ENCODE data around the gene CRY1. TPM values are rescaled to one million over a fixed set of nuclear protein-coding genes. Genes with fewer than 3 reads are reported as not detected.

CRY1 gene
- total RNA-seq, 6 experiments from 2014 or later, result 7.5 to 12.5 (median 10.6) TPM

DNA sequence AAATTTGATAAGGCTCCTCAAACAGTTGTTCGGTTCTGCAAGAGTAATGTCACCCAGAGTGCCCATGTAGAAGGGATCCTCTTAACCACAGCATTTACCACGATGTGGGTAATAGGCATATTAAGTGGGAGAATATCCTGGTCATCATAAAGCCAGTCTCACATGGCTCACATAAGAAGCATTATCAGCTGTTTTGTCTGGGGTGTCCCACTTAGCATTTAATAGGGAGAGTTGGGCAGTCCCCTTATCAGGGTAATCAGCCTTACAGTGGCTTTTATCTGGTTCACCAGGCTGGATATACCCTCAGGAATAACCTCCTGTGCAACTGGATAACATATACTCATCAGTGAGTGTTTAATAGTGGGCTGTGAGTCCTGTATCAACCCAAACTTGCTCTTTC is 150.6 kb downstream of the CRY1 start:
- 75% methylated on average over 2 of the region's 2 CpGs for WGBS (ENCODE audit: insufficient coverage, low coverage, low lambda C conversion rate, missing lambda C conversion rate)
- ATAC-seq, result no peak
- Histone ChIP-seq H3K27me3 (no peaks in the 10 kb centered on the region), H3K36me3 (no peaks in the 10 kb centered on the region), H3K27ac (no peak overlapping the region), H3K4me1 (no peaks in the 10 kb centered on the region), H3K9me3 (peaks cover 0 to 4% (median 0%) of the 10 kb centered on the region in 4 donors), H3K4me3 (no peak overlapping the region)
- TF ChIP-seq, protein P1, sequence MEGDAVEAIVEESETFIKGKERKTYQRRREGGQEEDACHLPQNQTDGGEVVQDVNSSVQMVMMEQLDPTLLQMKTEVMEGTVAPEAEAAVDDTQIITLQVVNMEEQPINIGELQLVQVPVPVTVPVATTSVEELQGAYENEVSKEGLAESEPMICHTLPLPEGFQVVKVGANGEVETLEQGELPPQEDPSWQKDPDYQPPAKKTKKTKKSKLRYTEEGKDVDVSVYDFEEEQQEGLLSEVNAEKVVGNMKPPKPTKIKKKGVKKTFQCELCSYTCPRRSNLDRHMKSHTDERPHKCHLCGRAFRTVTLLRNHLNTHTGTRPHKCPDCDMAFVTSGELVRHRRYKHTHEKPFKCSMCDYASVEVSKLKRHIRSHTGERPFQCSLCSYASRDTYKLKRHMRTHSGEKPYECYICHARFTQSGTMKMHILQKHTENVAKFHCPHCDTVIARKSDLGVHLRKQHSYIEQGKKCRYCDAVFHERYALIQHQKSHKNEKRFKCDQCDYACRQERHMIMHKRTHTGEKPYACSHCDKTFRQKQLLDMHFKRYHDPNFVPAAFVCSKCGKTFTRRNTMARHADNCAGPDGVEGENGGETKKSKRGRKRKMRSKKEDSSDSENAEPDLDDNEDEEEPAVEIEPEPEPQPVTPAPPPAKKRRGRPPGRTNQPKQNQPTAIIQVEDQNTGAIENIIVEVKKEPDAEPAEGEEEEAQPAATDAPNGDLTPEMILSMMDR (IDR thresholded peaks at IDR 0.05), result no peak
- no peak for TF ChIP-seq POLR2A (IDR thresholded peaks at IDR 0.05)
- intact Hi-C loops (cut with DNase I), result no loop called here
- no peak for DNase-seq

DNA sequence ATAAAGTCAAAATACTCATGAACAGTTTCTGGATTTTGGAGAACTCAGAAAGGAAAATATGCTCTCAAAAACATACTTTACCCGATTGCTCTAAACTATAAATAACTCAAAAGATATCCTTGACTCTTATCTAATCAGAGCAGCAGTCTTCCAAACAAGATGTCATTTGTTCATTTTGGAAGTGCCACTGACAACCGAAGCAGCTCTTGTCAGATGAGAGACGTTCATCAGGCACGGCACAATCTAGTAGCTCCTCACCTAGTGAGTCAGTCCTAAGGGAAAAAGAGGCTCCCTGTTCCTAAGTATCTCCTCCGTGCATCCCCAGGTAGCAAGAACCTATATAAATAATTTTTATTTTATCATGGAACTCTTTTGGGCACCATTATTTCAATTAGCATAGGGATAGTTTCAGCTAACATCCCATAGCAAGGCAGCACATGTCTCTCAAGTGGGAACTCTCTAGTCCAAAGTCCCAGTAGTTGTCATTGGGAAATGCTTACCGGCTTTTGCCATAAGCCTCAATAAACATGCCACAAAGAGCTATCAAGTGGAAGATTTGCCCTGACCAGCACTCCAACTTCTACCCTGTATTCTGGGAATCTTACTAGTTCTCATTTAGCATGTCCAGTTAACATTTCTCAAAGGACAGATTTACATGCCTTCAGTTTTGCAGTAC is 151.7 kb downstream of the CRY1 start:
- H3K4me3 ChIP-seq, result no peak overlapping the region
- H3K36me3 ChIP-seq, result no peaks in the 10 kb centered on the region
- WGBS (ENCODE audit: insufficient coverage, low coverage, low lambda C conversion rate, missing lambda C conversion rate), result 42% methylated on average over 6 of the region's 6 CpGs
- H3K9me3 ChIP-seq, result peaks cover 0 to 4% (median 0%) of the 10 kb centered on the region in 4 donors
- no peak for TF ChIP-seq POLR2A (IDR thresholded peaks at IDR 0.05)
- TF ChIP-seq, protein P1 (IDR thresholded peaks at IDR 0.05), result no peak
- no peaks in the 10 kb centered on the region for H3K27me3 ChIP-seq
- H3K4me1 ChIP-seq, result no peaks in the 10 kb centered on the region
- peak in 2 of 4 donors; percentile 58 to 64 for ATAC-seq
- no peak overlapping the region for H3K27ac ChIP-seq
- no peak for DNase-seq
- intact Hi-C loops (cut with DNase I), result no loop called here

Other genes starting within 250 kb of the CRY1 start
- 10 to 100 TPM; 23.9 to 40.9 (median 38.1) TPM for gene TMEM263, start 137.6 kb downstream of the CRY1 start, total RNA-seq
- gene MTERF2, start 106.4 kb downstream of the CRY1 start, total RNA-seq, result 10 to 100 TPM in 4 of 6 experiments, 1 to 10 TPM in 2; 7.2 to 14.4 (median 12.0) TPM